Measurements from ENCODE around the gene ZCCHC7.
"Not testable (repeated sequence)": the region's sequence is repeated elsewhere in the genome, so short reads cannot be mapped to it uniquely, and the experiment has no call there.

Gene ZCCHC7

GRCh38 chr9:37121881-37122280 lies 1.5 kb downstream of the ZCCHC7 start:
- DNase-seq: no peak

- no peak for DNase-seq
Observed at GRCh38 chr9:37126214-37126788, 5.9 kb downstream of the ZCCHC7 start.

GRCh38 chr9:37127018-37127417 lies 6.6 kb downstream of the ZCCHC7 start:
- no peak for DNase-seq

- no peak for DNase-seq
Observed at GRCh38 chr9:37128051-37128450, 7.7 kb downstream of the ZCCHC7 start.

- no peak for DNase-seq
Observed at GRCh38 chr9:37134166-37134565, 13.8 kb downstream of the ZCCHC7 start.

GRCh38 chr9:37141015-37141414 lies 20.6 kb downstream of the ZCCHC7 start:
- DNase-seq: no peak

- DNase-seq: no peak
Observed at GRCh38 chr9:37144762-37145161, 24.4 kb downstream of the ZCCHC7 start.

GRCh38 chr9:37146410-37146809 lies 26.0 kb downstream of the ZCCHC7 start:
- no peak for DNase-seq

GRCh38 chr9:37148181-37148580 lies 27.8 kb downstream of the ZCCHC7 start:
- DNase-seq: no peak

GRCh38 chr9:37149666-37150308 lies 29.4 kb downstream of the ZCCHC7 start:
- no peak for DNase-seq

GRCh38 chr9:37150415-37150814 lies 30.0 kb downstream of the ZCCHC7 start:
- no peak for DNase-seq

- DNase-seq: no peak
Observed at GRCh38 chr9:37151812-37152211, 31.4 kb downstream of the ZCCHC7 start.

GRCh38 chr9:37152365-37152764 lies 32.0 kb downstream of the ZCCHC7 start:
- DNase-seq: no peak

- no peak for DNase-seq
Observed at GRCh38 chr9:37155601-37156000, 35.2 kb downstream of the ZCCHC7 start.

GRCh38 chr9:37156205-37156604 lies 35.8 kb downstream of the ZCCHC7 start:
- no peak for DNase-seq

GRCh38 chr9:37156781-37157356 lies 36.5 kb downstream of the ZCCHC7 start:
- no peak for DNase-seq

GRCh38 chr9:37157726-37158377 lies 37.5 kb downstream of the ZCCHC7 start:
- DNase-seq: no peak

GRCh38 chr9:37163299-37163698 lies 42.9 kb downstream of the ZCCHC7 start:
- no peak for DNase-seq

- DNase-seq: not testable (repeated sequence)
Observed at GRCh38 chr9:37164335-37164734, 44.0 kb downstream of the ZCCHC7 start.

GRCh38 chr9:37165644-37166043 lies 45.3 kb downstream of the ZCCHC7 start:
- DNase-seq: no peak

- no peak for DNase-seq
Observed at GRCh38 chr9:37167456-37168047, 47.2 kb downstream of the ZCCHC7 start.

GRCh38 chr9:37172557-37172956 lies 52.2 kb downstream of the ZCCHC7 start:
- no peak for DNase-seq

- no peak for DNase-seq
Observed at GRCh38 chr9:37174247-37174646, 53.9 kb downstream of the ZCCHC7 start.

- DNase-seq: no peak
Observed at GRCh38 chr9:37178742-37179141, 58.4 kb downstream of the ZCCHC7 start.
